ENCODE results near the gene PTPN3.

The PTPN3 gene

DNA sequence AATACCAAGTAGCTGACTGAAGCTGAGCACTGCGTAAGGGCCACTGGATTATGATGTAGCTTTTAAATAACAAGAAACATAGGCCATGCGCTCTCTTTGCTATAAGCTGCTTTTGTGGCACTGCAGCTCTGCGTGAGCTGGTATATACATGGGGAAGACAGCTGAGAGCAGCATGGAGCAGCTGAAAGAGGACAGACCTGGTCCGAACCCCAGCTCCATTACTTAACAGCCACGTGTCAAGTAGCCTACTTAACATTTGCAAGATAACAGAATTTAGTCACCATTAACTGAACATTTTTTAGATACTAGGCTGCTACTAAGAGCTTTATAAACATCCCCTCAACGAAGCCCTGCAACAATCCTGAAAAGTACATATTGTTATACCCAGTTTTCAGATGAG lies 69.3 kb downstream of the PTPN3 start:
- no peaks in the 10 kb centered on the region for H3F3A ChIP-seq (ENCODE audit: insufficient read depth)
- H4K20me1 ChIP-seq (ENCODE audit: low read depth, low read length): no peaks in the 10 kb centered on the region
- H3K9me3 ChIP-seq (ENCODE audit: insufficient read depth, low read length): no peaks in the 10 kb centered on the region
- H3K79me2 ChIP-seq (ENCODE audit: insufficient read depth, low read length): no peaks in the 10 kb centered on the region
- no peak overlapping the region for H2AFZ ChIP-seq (ENCODE audit: low read depth, low read length, severe bottlenecking)
- H3K36me3 ChIP-seq (ENCODE audit: low read length): no peaks in the 10 kb centered on the region
- H3K27me3 ChIP-seq (ENCODE audit: low read length): no peaks in the 10 kb centered on the region
- no peak overlapping the region for H3K9ac ChIP-seq (ENCODE audit: low read length)
- no peak overlapping the region for H3K4me2 ChIP-seq (ENCODE audit: low read depth, low read length, poor library complexity, severe bottlenecking)
- TF ChIP-seq EZH2phosphoT487 (conservative IDR thresholded peaks at IDR 0.05; ENCODE audit: low read length): no peak
- H3K4me3 ChIP-seq (ENCODE audit: insufficient read depth, low read length, poor library complexity, severe bottlenecking): no peak overlapping the region
- H3K27ac ChIP-seq (ENCODE audit: low read depth, low read length): no peak overlapping the region
- no peaks in the 10 kb centered on the region for H3K9me2 ChIP-seq (replicated peaks; ENCODE audit: insufficient read depth, low read length)

DNA sequence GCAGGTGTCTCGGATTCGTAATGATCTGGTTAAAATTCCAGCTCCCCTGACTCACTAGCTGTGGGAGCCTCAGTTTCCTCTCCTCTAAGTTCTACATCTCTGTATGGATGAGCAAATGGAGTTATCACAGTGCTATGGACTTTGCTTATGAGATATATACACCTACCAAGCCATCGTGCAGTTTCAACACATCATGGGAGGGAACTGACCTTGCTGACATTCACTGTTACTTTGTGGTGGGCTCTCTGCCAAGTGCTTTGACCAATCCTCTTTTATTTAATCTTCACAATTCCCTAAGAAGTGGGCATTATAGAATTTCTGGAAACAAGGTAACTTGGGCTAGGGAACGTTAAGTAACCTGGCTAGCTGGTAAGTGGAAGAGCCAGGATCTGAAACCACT lies 70.2 kb downstream of the PTPN3 start:
- H3K4me2 ChIP-seq (ENCODE audit: low read depth, low read length, poor library complexity, severe bottlenecking): no peak overlapping the region
- no peak overlapping the region for H3K9ac ChIP-seq (ENCODE audit: low read length)
- TF ChIP-seq, protein P1, sequence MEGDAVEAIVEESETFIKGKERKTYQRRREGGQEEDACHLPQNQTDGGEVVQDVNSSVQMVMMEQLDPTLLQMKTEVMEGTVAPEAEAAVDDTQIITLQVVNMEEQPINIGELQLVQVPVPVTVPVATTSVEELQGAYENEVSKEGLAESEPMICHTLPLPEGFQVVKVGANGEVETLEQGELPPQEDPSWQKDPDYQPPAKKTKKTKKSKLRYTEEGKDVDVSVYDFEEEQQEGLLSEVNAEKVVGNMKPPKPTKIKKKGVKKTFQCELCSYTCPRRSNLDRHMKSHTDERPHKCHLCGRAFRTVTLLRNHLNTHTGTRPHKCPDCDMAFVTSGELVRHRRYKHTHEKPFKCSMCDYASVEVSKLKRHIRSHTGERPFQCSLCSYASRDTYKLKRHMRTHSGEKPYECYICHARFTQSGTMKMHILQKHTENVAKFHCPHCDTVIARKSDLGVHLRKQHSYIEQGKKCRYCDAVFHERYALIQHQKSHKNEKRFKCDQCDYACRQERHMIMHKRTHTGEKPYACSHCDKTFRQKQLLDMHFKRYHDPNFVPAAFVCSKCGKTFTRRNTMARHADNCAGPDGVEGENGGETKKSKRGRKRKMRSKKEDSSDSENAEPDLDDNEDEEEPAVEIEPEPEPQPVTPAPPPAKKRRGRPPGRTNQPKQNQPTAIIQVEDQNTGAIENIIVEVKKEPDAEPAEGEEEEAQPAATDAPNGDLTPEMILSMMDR (IDR thresholded peaks at IDR 0.05; ENCODE audit: insufficient read depth, low read length, poor library complexity, severe bottlenecking): no peak
- no peak overlapping the region for H3K27ac ChIP-seq (ENCODE audit: low read depth, low read length)
- H3K79me2 ChIP-seq (ENCODE audit: insufficient read depth, low read length): no peaks in the 10 kb centered on the region
- no peaks in the 10 kb centered on the region for H3K36me3 ChIP-seq (ENCODE audit: low read length)
- no peaks in the 10 kb centered on the region for H4K20me1 ChIP-seq (ENCODE audit: low read depth, low read length)
- H3K27me3 ChIP-seq (ENCODE audit: low read length): no peaks in the 10 kb centered on the region
- H3K4me3 ChIP-seq (ENCODE audit: insufficient read depth, low read length, poor library complexity, severe bottlenecking): no peak overlapping the region
- H3K9me3 ChIP-seq (ENCODE audit: insufficient read depth, low read length): no peaks in the 10 kb centered on the region
- no peak overlapping the region for H2AFZ ChIP-seq (ENCODE audit: low read depth, low read length, severe bottlenecking)
- no peaks in the 10 kb centered on the region for H3F3A ChIP-seq (ENCODE audit: insufficient read depth)
- no peaks in the 10 kb centered on the region for H3K9me2 ChIP-seq (replicated peaks; ENCODE audit: insufficient read depth, low read length)

DNA sequence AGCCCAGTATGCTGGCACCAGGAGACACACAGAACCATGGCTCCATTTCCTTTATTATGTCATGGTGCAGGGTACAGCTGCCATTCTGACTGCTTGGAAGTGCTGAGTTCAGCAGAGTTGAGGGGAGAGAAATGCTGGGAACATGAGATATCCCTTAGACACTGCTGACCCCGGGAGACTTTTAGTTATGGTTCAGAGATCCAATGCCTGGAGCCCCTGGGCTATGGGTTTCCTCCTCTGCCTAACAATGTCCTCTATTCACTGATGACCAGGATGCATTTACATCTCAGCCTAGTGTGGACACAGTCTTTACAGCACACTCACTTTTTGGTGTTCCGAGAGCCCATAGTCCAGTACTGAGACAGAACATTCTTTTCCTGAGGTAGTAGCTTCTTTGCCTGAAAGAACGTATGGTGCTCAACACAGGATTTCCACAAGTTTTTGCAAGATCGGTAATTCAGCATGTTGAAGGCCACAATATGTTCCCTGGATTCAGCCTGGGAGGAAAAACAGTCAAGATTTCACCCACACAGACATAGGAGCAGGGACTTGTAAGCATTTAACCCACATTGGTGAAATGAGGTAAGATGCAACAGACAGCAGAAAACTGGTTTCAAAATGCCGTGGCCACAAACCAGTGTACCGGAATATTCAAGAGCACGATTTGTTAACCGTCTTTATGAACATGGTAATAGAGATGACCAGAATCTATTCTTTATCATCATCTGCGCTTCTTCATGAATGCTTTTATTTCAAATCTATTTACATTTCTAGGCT lies 71.3 kb downstream of the PTPN3 start:
- Histone ChIP-seq H3K36me3 (ENCODE audit: low read length) (no peaks in the 10 kb centered on the region), H4K20me1 (ENCODE audit: low read depth, low read length) (no peaks in the 10 kb centered on the region), H3K79me2 (ENCODE audit: insufficient read depth, low read length) (no peaks in the 10 kb centered on the region), H2AFZ (ENCODE audit: low read depth, low read length, severe bottlenecking) (no peak overlapping the region), H3K4me2 (ENCODE audit: low read depth, low read length, poor library complexity, severe bottlenecking) (no peak overlapping the region), H3K4me3 (ENCODE audit: insufficient read depth, low read length, poor library complexity, severe bottlenecking) (no peak overlapping the region), H3K9me2 (replicated peaks; ENCODE audit: insufficient read depth, low read length) (no peaks in the 10 kb centered on the region), H3F3A (ENCODE audit: insufficient read depth) (no peaks in the 10 kb centered on the region), H3K27ac (ENCODE audit: low read depth, low read length) (no peak overlapping the region), H3K9ac (ENCODE audit: low read length) (no peak overlapping the region), H3K9me3 (ENCODE audit: insufficient read depth, low read length) (no peaks in the 10 kb centered on the region), H3K27me3 (ENCODE audit: low read length) (no peaks in the 10 kb centered on the region)
- TF ChIP-seq EZH2phosphoT487 (conservative IDR thresholded peaks at IDR 0.05; ENCODE audit: low read length): no peak
- TF ChIP-seq, protein P1 (IDR thresholded peaks at IDR 0.05; ENCODE audit: insufficient read depth, low read length, poor library complexity, severe bottlenecking): no peak

DNA sequence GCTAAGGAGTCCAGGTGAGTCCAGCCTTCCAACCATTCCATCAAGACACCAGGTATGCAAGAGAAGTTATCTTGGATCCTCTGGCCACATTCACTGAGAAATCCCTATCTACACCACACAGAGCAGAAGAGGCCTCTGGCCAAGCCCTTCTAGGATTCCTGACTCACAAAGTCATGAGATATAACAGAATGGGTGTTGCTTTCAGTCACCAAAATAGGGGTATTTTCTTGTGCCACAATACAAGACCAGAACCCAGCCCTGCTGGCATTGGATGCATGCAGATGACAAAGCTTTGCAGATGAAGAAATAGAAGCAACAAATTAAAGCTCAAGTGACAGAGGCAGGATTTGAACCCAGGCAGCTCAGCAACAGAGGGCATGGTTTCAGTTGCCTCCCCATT lies 73.5 kb downstream of the PTPN3 start:
- Histone ChIP-seq H3K27me3 (ENCODE audit: low read length) (no peaks in the 10 kb centered on the region), H3K36me3 (ENCODE audit: low read length) (no peaks in the 10 kb centered on the region), H3F3A (ENCODE audit: insufficient read depth) (no peaks in the 10 kb centered on the region), H3K9me3 (ENCODE audit: insufficient read depth, low read length) (no peaks in the 10 kb centered on the region), H3K9me2 (replicated peaks; ENCODE audit: insufficient read depth, low read length) (no peaks in the 10 kb centered on the region), H3K9ac (ENCODE audit: low read length) (no peak overlapping the region), H4K20me1 (ENCODE audit: low read depth, low read length) (no peaks in the 10 kb centered on the region), H3K79me2 (ENCODE audit: insufficient read depth, low read length) (no peaks in the 10 kb centered on the region), H3K4me3 (ENCODE audit: insufficient read depth, low read length, poor library complexity, severe bottlenecking) (no peak overlapping the region), H3K4me2 (ENCODE audit: low read depth, low read length, poor library complexity, severe bottlenecking) (no peak overlapping the region), H2AFZ (ENCODE audit: low read depth, low read length, severe bottlenecking) (no peak overlapping the region), H3K27ac (ENCODE audit: low read depth, low read length) (no peak overlapping the region)
- TF ChIP-seq, protein P1 (IDR thresholded peaks at IDR 0.05; ENCODE audit: insufficient read depth, low read length, poor library complexity, severe bottlenecking): no peak
- no peak for TF ChIP-seq EZH2phosphoT487 (conservative IDR thresholded peaks at IDR 0.05; ENCODE audit: low read length)

All from SU-DHL-6 (cell line).